Tracheal epithelial cell (primary cell): ENCODE measurements around the gene RALB. TPM values are rescaled to one million over a fixed set of nuclear protein-coding genes. Genes with fewer than 3 reads are reported as not detected.

Source experiments
- total RNA-seq: library from RNA; depleted of rRNA; stranded (reverse); fragments of >200 nt; gene quantifications from 2 replicates; pipeline ENCODE4 v1.2.1, GENCODE V29; 2014

Gene RALB, protein sequence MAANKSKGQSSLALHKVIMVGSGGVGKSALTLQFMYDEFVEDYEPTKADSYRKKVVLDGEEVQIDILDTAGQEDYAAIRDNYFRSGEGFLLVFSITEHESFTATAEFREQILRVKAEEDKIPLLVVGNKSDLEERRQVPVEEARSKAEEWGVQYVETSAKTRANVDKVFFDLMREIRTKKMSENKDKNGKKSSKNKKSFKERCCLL
- 43.7 and 63.1 TPM in 2 replicates for total RNA-seq

GRCh38 chr2:120252225-120253020, at the start of gene RALB:
Gene RALB, plus strand, starts transcription at chr2:120252852. Its CDS starts 25,813 bp downstream, at chr2:120278665.

DNA sequence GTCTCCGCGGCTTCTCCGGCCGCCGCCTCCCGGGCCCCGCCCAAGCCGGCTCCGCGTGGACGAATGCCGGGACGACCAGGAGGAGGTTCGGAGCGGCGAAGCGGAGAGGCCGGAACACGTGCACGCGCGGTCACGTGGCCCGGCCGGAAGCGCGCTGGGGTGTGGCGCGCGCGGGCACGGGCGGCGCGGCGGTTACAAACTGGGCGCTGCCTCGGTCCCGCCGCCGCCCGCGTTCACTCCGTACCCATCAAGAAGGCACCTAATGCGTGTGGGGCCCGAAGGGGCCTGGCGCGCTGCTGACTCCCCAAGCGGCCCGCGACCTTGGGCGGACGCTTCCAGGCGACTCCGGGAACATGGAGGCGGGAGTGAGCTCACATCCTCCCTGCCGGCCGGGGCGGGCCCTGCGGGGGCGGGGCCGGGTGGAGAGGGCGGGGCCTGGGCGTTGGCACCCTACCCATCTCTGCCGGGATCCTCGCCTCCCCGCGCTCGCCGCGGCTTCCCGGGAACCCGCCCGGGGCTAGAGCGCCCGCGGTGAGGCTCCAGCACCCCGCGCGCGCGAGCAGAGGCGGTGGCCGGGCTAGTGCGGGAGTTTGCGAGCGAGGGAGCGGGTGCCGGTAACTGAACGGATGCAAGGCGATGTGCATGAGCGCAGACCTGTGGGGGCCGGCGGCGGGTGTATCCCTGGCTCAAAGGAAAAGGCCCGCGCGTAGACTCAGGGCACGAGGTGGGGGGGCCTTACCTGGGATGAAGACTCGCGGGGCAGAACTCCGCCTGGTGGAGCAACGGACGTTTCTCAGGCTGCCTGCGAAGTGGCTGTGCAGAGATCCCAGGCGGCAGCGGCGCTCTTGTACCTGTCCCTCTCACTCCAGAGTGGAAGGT, 29.4 kb upstream of the RALB start, which contains the start of gene TMEM185B:
Gene TMEM185B, minus strand, starts transcription at position 367 of the 879 bp plus-strand sequence. CDS start 424 bp downstream, outside the sequence.

Other genes starting within 250 kb of the RALB start
- gene EPB41L5, start 239.8 kb upstream of the RALB start, total RNA-seq = 24.7 and 30.8 TPM in 2 replicates
- 28.7 and 31.1 TPM in 2 replicates for gene TMEM185B, start 29.5 kb upstream of the RALB start, total RNA-seq
- gene INHBB, start 93.3 kb downstream of the RALB start, total RNA-seq = 0.21 and 0.24 TPM in 2 replicates